Lung microvascular endothelial cell (primary cell): ENCODE data around the gene ZNF226. TPM values are rescaled to one million over a fixed set of nuclear protein-coding genes. Genes with fewer than 3 reads are reported as not detected.
A peak's percentile ranks its signal among the peaks of the same experiment; 100 is the strongest.
"Not testable (repeated sequence)": the region's sequence is repeated elsewhere in the genome, so short reads cannot be mapped to it uniquely, and the experiment has no call there.

ENCODE experiments used
- DNase-seq, 2 donors: peaks; one replicate each; pipeline versions ENCODE4 v3.0.0 to v3.0.0-alpha.2; 2010; ENCODE audit warnings: low read depth in 2 of 2
- total RNA-seq: library from RNA; depleted of rRNA; stranded (reverse); fragments of >200 nt; gene quantifications from 2 replicates; pipeline ENCODE4 v1.2.1, GENCODE V29; 2014

ZNF226 gene
- total RNA-seq, 1 donor from 2014 or later = 13.1 TPM

GRCh38 chr19:44212250-44212865 lies 47.5 kb downstream of the ZNF226 start, which contains the start of gene ZNF227:
ZNF227 (plus strand) TSS chr19:44212532; CDS start chr19:44217793, 5,261 bp downstream.
- DNase-seq = peak; percentile 94 to 96

- DNase-seq = peak; percentile 35 to 77
Observed at GRCh38 chr19:44212866-44213346, 48.0 kb downstream of the ZNF226 start.

- not testable (repeated sequence) for DNase-seq
Observed at GRCh38 chr19:44219926-44220325, 55.0 kb downstream of the ZNF226 start.

GRCh38 chr19:44220761-44221160 lies 55.9 kb downstream of the ZNF226 start:
- DNase-seq = not testable (repeated sequence)

- not testable (repeated sequence) for DNase-seq
Observed at GRCh38 chr19:44221291-44221690, 56.4 kb downstream of the ZNF226 start.

Other genes starting within 250 kb of the ZNF226 start
- gene ZNF45, start 229.8 kb upstream of the ZNF226 start, total RNA-seq = 13.7 and 16.9 TPM in 2 replicates
- gene ZNF221, start 213.9 kb upstream of the ZNF226 start, total RNA-seq = 3.3 and 4.0 TPM in 2 replicates
- gene ZNF155, start 180.9 kb upstream of the ZNF226 start, total RNA-seq = 5.4 and 7.3 TPM in 2 replicates
- gene ZNF230, start 162.1 kb upstream of the ZNF226 start, total RNA-seq = 2.0 and 2.6 TPM in 2 replicates
- 4.4 and 5.4 TPM in 2 replicates for gene ZNF222, start 139.7 kb upstream of the ZNF226 start, total RNA-seq
- gene ZNF223, start 113.1 kb upstream of the ZNF226 start, total RNA-seq = 2.8 and 5.0 TPM in 2 replicates
- gene ZNF284, start 92.9 kb upstream of the ZNF226 start, total RNA-seq = 1.5 and 2.8 TPM in 2 replicates
- gene ZNF224, start 70.7 kb upstream of the ZNF226 start, total RNA-seq = 19.0 and 27.8 TPM in 2 replicates
- gene ZNF225, start 51.7 kb upstream of the ZNF226 start, total RNA-seq = 4.4 and 7.3 TPM in 2 replicates
- gene ZNF234, start 23.5 kb upstream of the ZNF226 start, total RNA-seq = 5.0 and 9.7 TPM in 2 replicates
- 14.4 and 18.1 TPM in 2 replicates for gene ZNF227, start 47.4 kb downstream of the ZNF226 start, total RNA-seq
- gene ZNF233, start 94.8 kb downstream of the ZNF226 start, total RNA-seq = 1.3 and 1.8 TPM in 2 replicates
- 3.5 and 7.5 TPM in 2 replicates for gene ZNF235, start 139.9 kb downstream of the ZNF226 start, total RNA-seq
- 5.0 and 6.0 TPM in 2 replicates for gene ZNF112, start 191.6 kb downstream of the ZNF226 start, total RNA-seq
- gene ZNF285, start 236.5 kb downstream of the ZNF226 start, total RNA-seq = 1.1 and 1.4 TPM in 2 replicates